Stimulated activated CD4-positive, alpha-beta T cell treated with anti-CD3 and anti-CD28 coated beads, Interleukin-4, amount 100 ng/mL, for 1 hour (primary cell): Measurements from ENCODE around the gene CYFIP2.
A peak's percentile ranks its signal among the peaks of the same experiment; 100 is the strongest.

Source experiments
- DNase-seq: peaks from one replicate; pipeline ENCODE4 v3.0.0-alpha.2; 2020

Gene CYFIP2

DNA sequence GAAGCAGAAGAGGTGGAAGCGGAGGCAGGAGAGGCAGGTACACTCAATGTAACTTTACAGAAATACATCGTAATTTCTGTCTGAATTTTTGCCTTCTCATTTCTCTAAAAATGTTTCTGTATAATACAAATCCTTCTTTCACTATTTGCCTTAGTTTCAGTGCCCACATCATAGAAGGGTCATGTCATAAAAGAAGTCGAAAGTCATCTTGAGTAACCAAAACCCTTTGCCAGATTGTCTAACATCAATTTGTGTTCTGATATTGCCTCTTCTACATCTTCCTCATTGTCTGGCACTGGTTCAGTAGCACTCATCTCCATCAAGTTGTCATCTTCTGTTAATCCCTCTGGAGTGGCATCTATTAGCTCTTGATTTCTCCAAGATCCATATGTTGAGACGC is 6.2 kb upstream of the CYFIP2 start:
- DNase-seq, result no peak

GRCh38 chr5:157263496-157264090 is 2.3 kb upstream of the CYFIP2 start:
- DNase-seq, result no peak

DNA sequence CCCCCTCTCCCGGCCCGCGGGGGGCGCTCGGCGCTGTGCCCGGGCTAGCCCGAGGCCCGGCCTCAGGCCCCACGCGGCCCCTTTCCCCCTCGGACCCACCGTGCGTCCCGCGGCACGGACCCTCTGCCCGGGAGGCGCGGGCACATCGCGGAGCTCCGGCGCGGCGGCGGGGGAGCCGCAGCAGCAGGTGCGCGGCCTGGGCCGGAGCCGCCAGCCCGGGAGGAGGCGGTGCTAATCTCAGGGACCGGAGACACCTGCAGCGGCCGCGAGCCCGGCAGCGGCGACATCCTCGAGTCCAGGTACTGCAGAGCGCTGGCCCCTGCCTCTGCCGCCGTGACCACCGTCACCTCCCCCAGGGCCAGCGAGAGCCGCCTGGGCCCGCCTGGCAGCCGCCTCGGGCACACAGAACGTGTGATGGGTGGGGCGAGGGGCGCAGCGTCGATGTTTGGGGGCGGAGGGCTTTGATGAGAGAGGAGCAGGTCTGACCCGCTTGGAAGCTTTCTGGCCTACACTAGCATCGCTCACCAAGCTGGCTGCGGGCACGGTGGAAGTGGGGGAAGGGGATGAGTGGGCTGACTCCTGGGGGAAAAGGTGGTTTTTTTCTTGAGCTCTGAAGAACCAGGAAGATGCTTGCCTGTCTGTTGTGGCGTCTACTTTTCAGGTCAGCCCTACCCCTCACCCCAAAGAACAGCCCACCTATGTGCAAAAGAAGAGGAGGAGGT is 524 bp downstream of the CYFIP2 start:
- DNase-seq, result peak; percentile 60

- no peak for DNase-seq
Measured at GRCh38 chr5:157267025-157267424, 1.1 kb downstream of the CYFIP2 start.

DNA sequence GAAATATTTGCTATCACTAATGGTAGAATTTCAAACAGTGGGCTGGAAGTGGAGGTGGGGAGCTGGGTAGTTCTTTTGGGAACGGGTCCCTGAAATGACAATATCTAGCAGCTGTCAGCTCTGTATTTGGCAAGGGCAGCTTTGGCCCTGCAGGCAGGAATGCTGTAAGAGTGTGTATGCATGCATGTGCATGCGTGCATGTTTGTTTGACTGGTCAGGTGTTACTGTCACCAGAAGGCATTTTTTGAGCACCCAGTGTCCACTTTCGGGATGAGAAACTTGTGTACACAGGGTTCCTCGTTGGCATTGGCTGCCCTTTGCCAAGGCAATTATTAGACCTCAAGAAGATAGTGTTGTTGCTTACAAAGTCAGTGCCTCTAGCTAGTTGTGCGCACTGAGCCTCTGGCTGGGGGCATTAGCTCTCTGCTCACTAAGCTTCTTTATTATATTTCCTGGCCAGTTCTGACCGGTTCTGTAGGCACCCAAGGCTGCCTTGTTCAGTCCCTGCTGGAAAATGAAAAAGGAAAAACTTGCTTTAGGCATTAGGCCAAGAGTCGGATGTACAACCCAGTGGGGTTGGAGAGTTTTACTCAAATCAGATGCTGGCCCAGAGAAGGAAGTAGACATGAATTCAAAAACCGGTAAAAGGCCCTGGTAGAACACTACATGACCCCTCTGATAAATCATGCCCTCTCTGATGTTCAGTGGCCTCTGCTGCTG is 2.0 kb downstream of the CYFIP2 start:
- DNase-seq, result no peak

DNA sequence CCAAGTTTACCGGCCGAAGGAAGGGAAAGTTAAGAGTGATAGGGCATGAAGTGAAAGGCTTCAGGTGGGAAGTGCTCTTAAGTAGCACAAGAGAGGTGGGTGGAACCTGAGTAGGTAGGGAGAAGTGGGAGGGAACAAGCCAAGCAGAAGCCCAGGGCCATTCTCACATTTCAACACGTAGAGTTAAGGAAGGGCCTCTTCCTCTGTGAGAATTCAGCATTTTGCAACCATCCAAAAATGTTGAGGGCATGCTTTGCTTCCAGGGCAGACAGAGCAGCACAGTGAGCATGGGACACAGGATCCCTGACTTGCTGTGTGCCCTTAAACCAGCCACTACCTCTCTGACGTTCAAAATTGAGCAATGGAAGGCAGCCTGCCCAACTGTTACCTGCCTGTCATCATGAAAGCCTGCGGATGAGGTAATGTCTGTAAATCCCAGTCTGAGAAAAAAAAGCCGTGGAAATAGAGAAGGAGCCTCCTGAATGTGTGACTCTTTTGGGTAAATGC is 3.3 kb downstream of the CYFIP2 start:
- no peak for DNase-seq

DNA sequence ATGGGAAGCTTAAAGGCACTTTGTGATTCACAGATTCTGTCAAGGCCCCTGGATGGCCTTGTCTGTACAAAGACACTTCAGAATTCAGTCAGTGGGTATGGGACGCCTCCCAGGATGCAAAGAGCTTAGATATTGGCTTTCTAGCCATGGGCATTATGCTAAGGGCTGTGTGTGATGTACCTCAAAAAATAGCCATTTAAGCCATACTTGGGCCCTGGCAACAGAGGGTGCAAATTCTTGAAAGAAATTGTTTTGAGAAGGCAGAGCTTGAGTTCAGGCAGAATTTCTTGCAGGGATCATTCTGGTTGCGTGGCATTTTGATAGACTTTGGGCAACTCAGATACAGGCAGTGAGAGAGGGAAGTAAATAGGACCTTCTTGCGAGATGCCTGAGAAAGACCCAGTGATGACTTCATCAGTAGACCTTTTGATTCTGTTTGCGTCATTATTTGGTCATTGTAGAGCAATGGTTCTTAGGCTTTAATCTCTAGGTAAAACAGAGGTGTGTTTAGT is 3.9 kb downstream of the CYFIP2 start:
- no peak for DNase-seq

DNA sequence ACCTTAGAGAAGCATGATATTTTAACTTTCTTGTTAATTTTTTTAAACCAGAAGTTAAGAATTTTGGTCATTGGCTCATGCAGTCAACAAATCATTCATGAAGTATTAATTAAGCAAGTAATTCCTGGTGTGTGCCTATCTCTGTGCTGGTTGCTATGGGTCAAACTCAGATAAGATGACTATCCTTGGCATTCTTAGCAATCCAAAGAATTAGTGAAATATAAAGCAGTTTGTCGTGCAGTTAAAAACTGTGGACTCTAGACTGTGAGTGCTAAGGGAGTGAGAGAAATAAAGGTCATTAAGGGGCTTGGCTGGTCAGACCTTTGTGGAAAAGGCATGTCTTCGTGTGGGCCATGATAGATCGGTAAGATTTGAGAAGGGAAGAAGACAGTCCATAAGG is 4.8 kb downstream of the CYFIP2 start:
- DNase-seq, result no peak

DNA sequence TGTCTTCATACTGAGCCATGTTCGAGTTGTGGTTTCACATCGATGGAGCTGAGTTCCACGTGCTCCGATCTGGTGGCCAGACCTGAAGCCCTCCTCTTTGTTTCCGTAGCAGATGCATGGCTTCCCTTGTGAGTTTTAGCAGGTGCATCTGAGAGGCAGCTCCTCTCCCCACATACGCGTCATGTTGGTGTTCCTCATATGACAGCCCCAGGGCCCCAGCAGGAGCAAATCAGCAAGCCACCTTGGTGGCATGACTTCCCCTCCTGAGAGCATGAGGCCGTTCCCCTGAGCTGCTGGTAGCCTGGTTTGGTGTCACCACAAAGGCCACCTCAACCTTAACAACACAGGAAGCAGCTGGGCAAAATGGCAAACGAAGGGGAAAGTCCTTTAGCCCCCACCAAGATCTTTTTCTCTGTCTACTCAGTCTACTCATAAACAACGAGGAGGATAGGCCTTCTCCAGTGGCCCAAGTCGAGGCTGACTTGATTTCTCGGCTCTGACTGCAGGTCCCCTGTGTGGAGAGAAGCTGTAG is 5.9 kb downstream of the CYFIP2 start:
- peak; percentile 71 for DNase-seq

DNA sequence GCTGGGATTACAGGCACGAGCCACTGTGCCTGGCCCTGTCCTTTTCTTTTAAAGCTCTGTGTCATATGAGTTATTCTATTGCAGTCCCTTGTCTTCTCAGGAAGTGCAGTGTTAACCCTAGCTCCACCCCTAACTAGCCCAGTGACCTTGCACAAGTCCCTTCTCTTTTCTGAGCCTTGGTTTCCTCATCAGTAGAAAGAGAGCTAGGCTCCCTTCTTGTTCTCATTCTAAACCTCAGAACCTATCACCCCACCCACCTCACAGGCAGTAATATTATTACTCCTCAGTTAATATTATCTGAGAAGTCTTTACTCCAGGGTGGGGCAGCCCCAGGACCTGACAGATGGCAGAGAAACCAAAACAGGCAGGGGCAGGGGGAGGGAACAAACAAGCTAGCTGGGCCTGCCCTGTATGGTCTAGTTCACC is 7.2 kb downstream of the CYFIP2 start:
- peak; percentile 24 for DNase-seq

DNA sequence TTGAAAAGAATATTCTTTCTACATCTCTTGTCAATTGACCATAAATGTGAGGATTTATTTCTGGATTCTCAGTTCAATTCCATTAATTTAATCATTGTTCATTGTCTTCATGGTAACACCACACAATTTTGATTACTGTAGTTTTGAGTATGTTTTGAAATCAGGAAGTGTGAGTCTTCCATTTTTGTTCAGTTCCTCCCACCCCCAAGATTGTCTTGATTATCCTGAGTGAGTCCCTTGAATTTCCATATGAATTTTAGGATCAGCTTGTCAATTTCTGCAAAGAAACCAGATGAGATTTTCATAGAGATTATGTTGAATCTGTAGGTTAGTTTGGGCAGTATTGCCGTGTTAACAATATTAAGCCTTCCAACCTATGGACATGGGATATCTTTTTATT is 9.5 kb downstream of the CYFIP2 start:
- DNase-seq, result no peak

DNA sequence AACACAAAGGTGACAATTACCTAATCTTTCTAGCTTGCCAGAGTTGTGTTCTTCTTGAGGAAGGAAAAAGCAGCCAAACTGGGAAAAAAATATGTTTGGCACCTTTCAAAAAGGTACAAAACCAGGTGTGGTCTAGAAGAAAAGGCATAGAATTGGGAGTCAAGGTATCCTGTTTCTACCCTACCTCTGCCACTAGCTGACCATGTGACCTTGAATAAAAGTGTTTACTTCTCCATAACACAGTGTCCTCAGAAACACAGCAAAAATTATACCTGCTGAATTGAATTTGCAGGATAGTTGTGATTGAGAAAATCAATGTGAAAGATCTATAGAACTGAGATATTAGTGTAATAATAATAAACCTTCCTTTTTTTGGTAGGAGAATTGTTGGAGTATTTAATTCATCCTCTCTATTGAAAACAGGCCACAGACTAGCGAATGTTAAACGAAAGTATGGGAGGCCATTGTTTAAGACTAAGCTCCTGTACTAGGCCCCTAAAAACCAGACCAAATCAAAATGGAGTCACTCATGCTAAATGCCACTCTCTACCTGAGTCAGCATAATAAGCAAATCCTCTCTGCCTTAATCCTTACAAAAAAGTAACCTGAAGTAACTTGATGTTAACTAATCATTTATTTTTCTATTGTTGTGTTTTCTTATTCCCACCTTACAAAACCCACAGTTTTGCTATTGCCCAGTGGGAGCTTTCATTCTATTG is 12.6 kb downstream of the CYFIP2 start:
- no peak for DNase-seq

DNA sequence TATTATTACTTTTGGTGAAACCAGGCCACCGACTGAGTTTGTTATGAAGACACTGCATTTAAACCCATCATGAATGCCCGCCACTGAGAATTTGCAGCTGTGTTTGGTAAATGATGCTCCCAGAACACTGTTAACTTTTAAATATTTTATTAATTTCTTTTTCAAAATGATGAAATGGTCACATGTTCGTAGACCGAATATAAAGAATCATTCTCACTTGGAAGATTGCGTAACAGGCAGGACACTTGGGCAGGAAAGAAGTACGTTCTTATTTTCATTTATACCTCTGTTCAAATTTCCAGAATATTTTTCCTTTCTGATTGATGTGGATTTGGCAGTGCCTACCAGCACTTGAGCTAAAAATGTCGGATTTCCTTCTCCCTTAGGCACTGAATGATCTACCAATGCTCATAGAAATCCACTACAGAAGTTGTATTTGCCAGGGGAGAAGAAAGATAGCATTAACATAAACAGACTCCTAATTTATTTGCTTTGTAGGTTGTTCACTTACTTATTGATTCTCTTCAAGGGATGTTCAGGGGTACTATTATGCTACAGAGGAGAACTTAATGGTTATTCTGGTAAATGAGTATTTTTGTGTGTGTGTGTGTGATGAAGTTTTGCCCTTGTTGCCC is 13.8 kb downstream of the CYFIP2 start:
- no peak for DNase-seq

DNA sequence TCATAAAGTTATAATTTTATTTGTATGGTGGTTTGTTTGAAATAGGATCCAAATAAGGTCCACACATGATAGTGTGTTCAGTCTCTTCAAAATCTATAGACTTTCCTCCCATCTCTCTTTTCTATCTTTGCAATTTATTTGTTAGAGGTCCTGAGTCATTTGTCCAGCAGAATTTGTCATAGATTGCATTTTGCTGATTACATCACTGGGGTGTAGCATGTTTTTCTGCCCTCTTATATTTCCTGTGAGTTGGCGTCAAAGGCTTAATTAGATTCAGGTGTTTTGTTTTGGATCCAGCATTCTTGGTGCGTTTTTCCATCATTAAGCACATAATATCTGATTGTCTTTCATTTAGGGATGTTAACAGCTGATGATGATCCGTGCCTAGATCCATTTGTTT is 15.0 kb downstream of the CYFIP2 start:
- no peak for DNase-seq

- no peak for DNase-seq
Measured at GRCh38 chr5:157282150-157282549, 16.2 kb downstream of the CYFIP2 start.

- no peak for DNase-seq
Measured at GRCh38 chr5:157283434-157283833, 17.5 kb downstream of the CYFIP2 start.

- DNase-seq, result no peak
Measured at GRCh38 chr5:157284458-157285212, 18.7 kb downstream of the CYFIP2 start.

- DNase-seq, result no peak
Measured at GRCh38 chr5:157285310-157286035, 19.6 kb downstream of the CYFIP2 start.

- DNase-seq, result no peak
Measured at GRCh38 chr5:157286761-157287211, 20.9 kb downstream of the CYFIP2 start.

GRCh38 chr5:157288405-157289163 is 22.7 kb downstream of the CYFIP2 start:
- no peak for DNase-seq
